H1 (cell line): ENCODE results near the gene SSR1. TPM values are rescaled to one million over a fixed set of nuclear protein-coding genes. Genes with fewer than 3 reads are reported as not detected.

Experiments used
- GABPA ChIP-seq: IDR thresholded peaks from 2 replicates; pipeline ENCODE4 v1.6.1; 2011; ENCODE audit warnings: mild to moderate bottlenecking, low read length, moderate library complexity, borderline replicate concordance; ENCODE audit not compliant: insufficient read depth
- KDM5A ChIP-seq: fragments of 200-600 bp; IDR thresholded peaks from 2 replicates; pipeline ENCODE4 v1.7.1; 2012; ENCODE audit warnings: mild to moderate bottlenecking, low read length, inconsistent platforms, mixed read lengths
- RAD21 ChIP-seq, 2 experiments: IDR thresholded peaks in 1 of 2; conservative IDR thresholded peaks in 1 of 2; 2 replicates each; pipeline ENCODE4 v1.6.1; 2011; ENCODE audit warnings: low read depth in 2 of 2, low read length in 2 of 2, improper control_type of control experiment in 1 of 2, inconsistent platforms in 1 of 2, mild to moderate bottlenecking in 1 of 2, moderate library complexity in 1 of 2
- TAF1 ChIP-seq: IDR thresholded peaks from 2 replicates; pipeline ENCODE4 v1.6.1; 2011; ENCODE audit warnings: mild to moderate bottlenecking, low read depth, low read length
- TCF12 ChIP-seq: IDR thresholded peaks from 2 replicates; pipeline ENCODE4 v1.6.1; 2011; ENCODE audit warnings: low read depth, mild to moderate bottlenecking, low read length
- polyA plus RNA-seq, 7 experiments: library from polyadenylated mRNA; depleted of rRNA in 3 of 7; stranded (reverse) in 5 of 7; unstranded in 2 of 7; fragments of >200 nt in 5 of 7; fragments of 200-250 nt in 2 of 7; gene quantifications; 1 replicate in 5 of 7; 2 replicates in 1 of 7; 4 replicates in 1 of 7; pipeline versions ENCODE4 v1.2.1 to v1.2.3, GENCODE V29; 2011 to 2013; ENCODE audit warnings: missing spikeins in 2 of 7, mixed read lengths in 2 of 7
- total RNA-seq: library from RNA; stranded (reverse); fragmentation: NEBNext Ultra II Directional; extraction: Animal tissue kit (Norgen Biotek cat#: 25700); gene quantifications from 2 replicates; pipeline ENCODE4 v1.2.1, GENCODE V29; 2021

The SSR1 gene
- total and polyA plus RNA-seq, 2 of the 8 experiments (the other 6 are each of a cell fraction or from before 2014, with no cell fraction given) = 26.6 to 117 TPM

DNA sequence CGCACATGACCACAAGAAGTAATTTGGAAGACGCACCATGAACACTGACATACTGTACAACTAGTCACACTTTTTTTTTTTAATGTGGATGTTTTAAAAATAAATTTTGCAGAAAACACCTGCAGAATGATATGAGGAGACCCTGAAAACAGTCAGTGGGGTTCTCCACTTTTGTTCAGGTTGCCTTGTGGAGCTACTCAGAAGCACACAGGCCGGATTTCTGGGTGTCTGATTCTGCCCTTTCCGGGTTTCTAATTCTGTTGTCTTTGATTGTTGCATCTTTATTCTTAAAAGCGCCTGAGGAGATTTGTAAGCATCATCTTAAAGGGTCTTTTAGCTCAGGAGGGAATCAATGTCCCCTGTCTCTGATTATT is 74.5 kb downstream of the SSR1 start (continued):
- TF ChIP-seq TCF12 (no peak), RAD21 (IDR thresholded peaks at IDR 0.05 in 1 of 2, conservative IDR thresholded peaks at IDR 0.05 in 1 of 2; ENCODE audit: low read depth in 2 of 2, low read length in 2 of 2) (no peak), TAF1 (no peak), GABPA (no peak), KDM5A (no peak)
- TF ChIP-seq, all 59 proteins: peak for 0
